HCT116 (cell line): Measurements from ENCODE around the gene LRFN2. TPM values are rescaled to one million over a fixed set of nuclear protein-coding genes. Genes with fewer than 3 reads are reported as not detected.

Source experiments
- ATAC-seq: fragments of 200-7000 bp; cut with Tn5 transposase; 2 replicates; pipeline ENCODE4 v1.9.1; 2020; ENCODE audit warnings: mild to moderate bottlenecking, moderate library complexity
- BruUV-seq: library from RNA; stranded (reverse); fragments of 400-500 nt; replicated peaks from 2 replicates; lab custom pipeline; 2021; lab: Mats Ljungman, UMichigan
- CTCF ChIA-PET: fragments of 300-600 bp; sonication (Branson Sonifier 250); formaldehyde crosslinking; loops from one replicate; lab custom pipeline; 2021; ENCODE audit warnings: antibody characterized with exemption; lab: Charles Lee
- POLR2A ChIA-PET: fragments of 300-600, 350-600 bp; sonication (Branson Sonifier 250); formaldehyde crosslinking; loops from one replicate; lab custom pipeline; 2021; ENCODE audit warnings: antibody characterized with exemption; lab: Charles Lee
- RAD21 ChIA-PET, 2 experiments: fragments of 300-600 bp; sonication (Branson Sonifier 250); formaldehyde crosslinking; loops; one replicate each; lab custom pipeline; 2023; ENCODE audit warnings: low total read pairs in 2 of 2; ENCODE audit not compliant: uncharacterized antibody in 2 of 2, unreplicated experiment in 2 of 2, low non-redundant PET in 1 of 2; lab: Charles Lee
- DNase-seq: peaks from one replicate; pipeline ENCODE4 v3.0.0-alpha.2; 2010; ENCODE audit warnings: low read depth, low spot score
- H2AFZ ChIP-seq: fragments of 200-600 bp; shearing (Covaris generic), sonication (generic); 2 replicates; pipeline ENCODE4 v1.6.1; 2017; ENCODE audit warnings: low read depth, mixed run types, mixed read lengths, antibody characterized with exemption, low read length; ENCODE audit not compliant: poor library complexity, severe bottlenecking
- H3K27ac ChIP-seq: 2 replicates; pipeline ENCODE4 v1.5.1; 2012; ENCODE audit warnings: low read depth, low read length
- H3K27me3 ChIP-seq: fragments of 200-600 bp; sonication (generic); 2 replicates; pipeline ENCODE4 v1.6.1; 2016; ENCODE audit warnings: mixed run types, low read length, mixed read lengths; ENCODE audit not compliant: insufficient read depth
- H3K36me3 ChIP-seq, 2 experiments: fragments of 200-500 bp in 1 of 2; fragments of 200-600 bp in 1 of 2; sonication (Bioruptor generic) in 1 of 2; sonication (generic) in 1 of 2; 2 replicates each; pipeline versions ENCODE4 v1.5.1 to v1.6.1; 2014 to 2016; ENCODE audit warnings: low read length in 2 of 2, inconsistent platforms in 1 of 2, mixed read lengths in 1 of 2, mixed run types in 1 of 2; ENCODE audit not compliant: insufficient read depth in 2 of 2, control insufficient read depth in 1 of 2
- H3K4me1 ChIP-seq, 2 experiments: fragments of 200-600 bp in 1 of 2; sonication (generic) in 1 of 2; 2 replicates each; pipeline versions ENCODE4 v1.5.1 to v1.6.1; 2012 to 2017; ENCODE audit warnings: low read length in 2 of 2, inconsistent platforms in 1 of 2, mild to moderate bottlenecking in 1 of 2, mixed read lengths in 1 of 2, mixed run types in 1 of 2, moderate library complexity in 1 of 2; ENCODE audit not compliant: insufficient read depth in 2 of 2, control insufficient read depth in 1 of 2
- H3K4me2 ChIP-seq: fragments of 200-600 bp; sonication (generic); 2 replicates; pipeline ENCODE4 v1.6.1; 2017; ENCODE audit warnings: mixed run types, low read length, mixed read lengths
- H3K4me3 ChIP-seq, 2 experiments: fragments of 200-600 bp in 1 of 2; sonication (generic) in 1 of 2; replicated peaks in 1 of 2; 2 replicates each; pipeline ENCODE4 v1.5.1; 2011 to 2016; ENCODE audit warnings: low read length in 2 of 2, control low read depth in 1 of 2, low read depth in 1 of 2, mild to moderate bottlenecking in 1 of 2, mixed read lengths in 1 of 2, mixed run types in 1 of 2
- H3K79me2 ChIP-seq: fragments of 200-600 bp; sonication (generic); 2 replicates; pipeline ENCODE4 v1.6.1; 2017; ENCODE audit warnings: mild to moderate bottlenecking, mixed run types, low read length, moderate library complexity, mixed read lengths; ENCODE audit not compliant: insufficient read depth
- H3K9ac ChIP-seq: fragments of 200-600 bp; sonication (generic); 2 replicates; pipeline ENCODE4 v1.6.1; 2016; ENCODE audit warnings: low read length, mixed read lengths
- H3K9me2 ChIP-seq: fragments of 200-600 bp; sonication (generic), shearing (Covaris generic); 2 replicates; pipeline ENCODE4 v1.6.1; 2017; ENCODE audit warnings: mixed run types, mild to moderate bottlenecking, moderate library complexity; ENCODE audit not compliant: insufficient read depth
- H3K9me3 ChIP-seq, 2 experiments: fragments of 200-500 bp in 1 of 2; fragments of 200-600 bp in 1 of 2; sonication (Bioruptor generic) in 1 of 2; sonication (generic) in 1 of 2; 2 replicates each; pipeline ENCODE4 v1.6.1; 2014 to 2017; ENCODE audit warnings: low read length in 2 of 2, mixed read lengths in 2 of 2, inconsistent platforms in 1 of 2, low read depth in 1 of 2, mild to moderate bottlenecking in 1 of 2, mixed run types in 1 of 2, moderate library complexity in 1 of 2; ENCODE audit not compliant: control insufficient read depth in 1 of 2, insufficient read depth in 1 of 2
- H4K20me1 ChIP-seq: fragments of 200-600 bp; sonication (generic), shearing (Covaris generic); 2 replicates; pipeline ENCODE4 v1.6.1; 2017; ENCODE audit warnings: mixed run types, mild to moderate bottlenecking, moderate library complexity; ENCODE audit not compliant: insufficient read depth
- CBX3 ChIP-seq: IDR thresholded peaks from 2 replicates; pipeline ENCODE4 v1.6.1; 2012; ENCODE audit warnings: low read depth
- ELF1 ChIP-seq: IDR thresholded peaks from 2 replicates; pipeline ENCODE4 v1.6.1; 2012; ENCODE audit warnings: low read depth, borderline replicate concordance
- POLR2AphosphoS5 ChIP-seq: IDR thresholded peaks from 2 replicates; pipeline ENCODE4 v1.6.1; 2011; ENCODE audit warnings: mild to moderate bottlenecking, low read depth, low read length, moderate library complexity
- SIN3A ChIP-seq: IDR thresholded peaks from 2 replicates; pipeline ENCODE4 v1.6.1; 2012; ENCODE audit warnings: low read depth
- SRF ChIP-seq: IDR thresholded peaks from 2 replicates; pipeline ENCODE4 v1.6.1; 2012; ENCODE audit warnings: low read depth
- intact Hi-C: fragments of 100-400 bp; cut with micrococcal nuclease; formaldehyde crosslinking; loops from 2 replicates; pipeline ENCODE4 v1.10.0; 2022
- total RNA-seq: library from RNA; stranded (reverse); gene quantifications from one replicate; pipeline ENCODE4 v1.2.1, GENCODE V29; 2021; ENCODE audit not compliant: unreplicated experiment
- TF ChIP-seq, protein P1 (sequence below): IDR thresholded peaks from 2 replicates; pipeline ENCODE4 v1.6.1; 2012; ENCODE audit warnings: low read depth

The LRFN2 gene
- total RNA-seq, 1 experiment from 2014 or later, result not detected

DNA sequence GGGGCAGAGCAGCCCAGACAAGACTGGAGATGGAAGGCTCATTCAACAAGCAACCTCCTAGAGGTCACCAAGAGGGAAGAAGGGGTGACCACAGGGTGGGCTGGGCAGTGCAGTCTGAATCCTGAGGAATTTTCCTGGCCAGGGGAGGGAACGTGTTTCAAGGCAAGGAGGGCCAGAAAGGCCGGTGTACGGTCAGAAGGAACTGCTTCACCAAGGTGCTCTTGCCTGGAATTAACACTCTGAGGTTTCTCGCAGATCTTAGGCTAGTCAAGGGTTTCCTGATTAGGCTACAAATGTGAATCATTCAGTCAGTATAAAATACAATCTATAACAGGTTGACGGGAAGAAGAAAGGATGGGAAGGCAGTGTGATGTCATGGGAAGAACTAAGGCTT, 199.3 kb downstream of the LRFN2 start:
- no peak for TF ChIP-seq CBX3
- no peak for TF ChIP-seq ELF1
- TF ChIP-seq POLR2AphosphoS5, result no peak
- no peak for TF ChIP-seq SIN3A
- TF ChIP-seq, protein P1, sequence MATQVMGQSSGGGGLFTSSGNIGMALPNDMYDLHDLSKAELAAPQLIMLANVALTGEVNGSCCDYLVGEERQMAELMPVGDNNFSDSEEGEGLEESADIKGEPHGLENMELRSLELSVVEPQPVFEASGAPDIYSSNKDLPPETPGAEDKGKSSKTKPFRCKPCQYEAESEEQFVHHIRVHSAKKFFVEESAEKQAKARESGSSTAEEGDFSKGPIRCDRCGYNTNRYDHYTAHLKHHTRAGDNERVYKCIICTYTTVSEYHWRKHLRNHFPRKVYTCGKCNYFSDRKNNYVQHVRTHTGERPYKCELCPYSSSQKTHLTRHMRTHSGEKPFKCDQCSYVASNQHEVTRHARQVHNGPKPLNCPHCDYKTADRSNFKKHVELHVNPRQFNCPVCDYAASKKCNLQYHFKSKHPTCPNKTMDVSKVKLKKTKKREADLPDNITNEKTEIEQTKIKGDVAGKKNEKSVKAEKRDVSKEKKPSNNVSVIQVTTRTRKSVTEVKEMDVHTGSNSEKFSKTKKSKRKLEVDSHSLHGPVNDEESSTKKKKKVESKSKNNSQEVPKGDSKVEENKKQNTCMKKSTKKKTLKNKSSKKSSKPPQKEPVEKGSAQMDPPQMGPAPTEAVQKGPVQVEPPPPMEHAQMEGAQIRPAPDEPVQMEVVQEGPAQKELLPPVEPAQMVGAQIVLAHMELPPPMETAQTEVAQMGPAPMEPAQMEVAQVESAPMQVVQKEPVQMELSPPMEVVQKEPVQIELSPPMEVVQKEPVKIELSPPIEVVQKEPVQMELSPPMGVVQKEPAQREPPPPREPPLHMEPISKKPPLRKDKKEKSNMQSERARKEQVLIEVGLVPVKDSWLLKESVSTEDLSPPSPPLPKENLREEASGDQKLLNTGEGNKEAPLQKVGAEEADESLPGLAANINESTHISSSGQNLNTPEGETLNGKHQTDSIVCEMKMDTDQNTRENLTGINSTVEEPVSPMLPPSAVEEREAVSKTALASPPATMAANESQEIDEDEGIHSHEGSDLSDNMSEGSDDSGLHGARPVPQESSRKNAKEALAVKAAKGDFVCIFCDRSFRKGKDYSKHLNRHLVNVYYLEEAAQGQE, result no peak
- no peak for TF ChIP-seq SRF
- TF ChIP-seq, all 23 proteins: peak for 0
- no peaks in the 10 kb centered on the region for H3K9me3 ChIP-seq
- H4K20me1 ChIP-seq, result no peaks in the 10 kb centered on the region
- no peak for DNase-seq
- no TSS peak for BruUV-seq
- CTCF ChIA-PET, result no interaction called here
- H3K4me2 ChIP-seq, result no peak overlapping the region
- no peaks in the 10 kb centered on the region for H3K79me2 ChIP-seq
- H3K4me1 ChIP-seq, result no peaks in the 10 kb centered on the region
- H3K27ac ChIP-seq, result no peak overlapping the region
- POLR2A ChIA-PET, result no interaction called here
- H2AFZ ChIP-seq, result no peak overlapping the region
- H3K27me3 ChIP-seq, result peaks cover 72% of the 10 kb centered on the region
- RAD21 ChIA-PET, result no interaction called here
- H3K36me3 ChIP-seq, result no peaks in the 10 kb centered on the region
- intact Hi-C loops, result no loop called here
- H3K4me3 ChIP-seq, result no peak overlapping the region
- no peak for ATAC-seq
- H3K9me2 ChIP-seq, result no peaks in the 10 kb centered on the region
- no peak overlapping the region for H3K9ac ChIP-seq
